Amniotic epithelial cell (primary cell): ENCODE data around the gene PTGES2.
A peak's percentile ranks its signal among the peaks of the same experiment; 100 is the strongest.

Experiments
- DNase-seq: peaks from one replicate; pipeline ENCODE4 v3.0.0-alpha.2; 2010; ENCODE audit warnings: low read depth

PTGES2 gene

GRCh38 chr9:128153060-128153946, 25.8 kb upstream of the PTGES2 start:
- DNase-seq, result no peak

- no peak for DNase-seq
Observed at GRCh38 chr9:128152133-128153059, 24.9 kb upstream of the PTGES2 start.

GRCh38 chr9:128151309-128152132, 24.0 kb upstream of the PTGES2 start:
- DNase-seq, result no peak

- DNase-seq, result no peak
Observed at GRCh38 chr9:128150594-128151308, 23.2 kb upstream of the PTGES2 start.

- DNase-seq, result no peak
Observed at GRCh38 chr9:128149951-128150593, 22.5 kb upstream of the PTGES2 start.

- peak; percentile 54 for DNase-seq
Observed at GRCh38 chr9:128149001-128149701, 21.6 kb upstream of the PTGES2 start, which contains the start of gene LCN2. TSS of gene LCN2 (plus strand) at chr9:128149453. CDS start at chr9:128149526, 73 bp downstream.

GRCh38 chr9:128148509-128149000, 21.0 kb upstream of the PTGES2 start:
- DNase-seq, result no peak

- DNase-seq, result no peak
Observed at GRCh38 chr9:128146591-128147120, 19.1 kb upstream of the PTGES2 start.

GRCh38 chr9:128145951-128146351, 18.4 kb upstream of the PTGES2 start:
- no peak for DNase-seq

- no peak for DNase-seq
Observed at GRCh38 chr9:128145536-128145935, 18.0 kb upstream of the PTGES2 start.

GRCh38 chr9:128144239-128145181, 17.0 kb upstream of the PTGES2 start:
- DNase-seq, result no peak

GRCh38 chr9:128143525-128144238, 16.2 kb upstream of the PTGES2 start:
- DNase-seq, result no peak

- DNase-seq, result no peak
Observed at GRCh38 chr9:128142596-128142995, 15.1 kb upstream of the PTGES2 start.

- no peak for DNase-seq
Observed at GRCh38 chr9:128142061-128142460, 14.5 kb upstream of the PTGES2 start.

- DNase-seq, result no peak
Observed at GRCh38 chr9:128141604-128142003, 14.1 kb upstream of the PTGES2 start.

- DNase-seq, result no peak
Observed at GRCh38 chr9:128139621-128140020, 12.1 kb upstream of the PTGES2 start.

GRCh38 chr9:128138001-128138400, 10.5 kb upstream of the PTGES2 start:
- no peak for DNase-seq
